SK-N-MC (cell line): ENCODE measurements around the gene SLC22A17.

Experiments
- EZH2 ChIP-seq: fragments of 200-600 bp; sonication (generic); IDR thresholded peaks from one replicate; pipeline ENCODE4 v1.6.1; 2017; ENCODE audit warnings: antibody characterized with exemption
- FOXP2 ChIP-seq: optimal IDR thresholded peaks from 2 replicates; pipeline ENCODE3; 2011; ENCODE audit warnings: mild to moderate bottlenecking, moderate library complexity; ENCODE audit not compliant: insufficient read depth; ENCODE audit errors: extremely low read length, control extremely low read depth
- POLR2AphosphoS5 ChIP-seq: IDR thresholded peaks from 2 replicates; pipeline ENCODE4 v1.6.1; 2012; ENCODE audit warnings: mild to moderate bottlenecking, low read depth, low read length, borderline replicate concordance

DNA sequence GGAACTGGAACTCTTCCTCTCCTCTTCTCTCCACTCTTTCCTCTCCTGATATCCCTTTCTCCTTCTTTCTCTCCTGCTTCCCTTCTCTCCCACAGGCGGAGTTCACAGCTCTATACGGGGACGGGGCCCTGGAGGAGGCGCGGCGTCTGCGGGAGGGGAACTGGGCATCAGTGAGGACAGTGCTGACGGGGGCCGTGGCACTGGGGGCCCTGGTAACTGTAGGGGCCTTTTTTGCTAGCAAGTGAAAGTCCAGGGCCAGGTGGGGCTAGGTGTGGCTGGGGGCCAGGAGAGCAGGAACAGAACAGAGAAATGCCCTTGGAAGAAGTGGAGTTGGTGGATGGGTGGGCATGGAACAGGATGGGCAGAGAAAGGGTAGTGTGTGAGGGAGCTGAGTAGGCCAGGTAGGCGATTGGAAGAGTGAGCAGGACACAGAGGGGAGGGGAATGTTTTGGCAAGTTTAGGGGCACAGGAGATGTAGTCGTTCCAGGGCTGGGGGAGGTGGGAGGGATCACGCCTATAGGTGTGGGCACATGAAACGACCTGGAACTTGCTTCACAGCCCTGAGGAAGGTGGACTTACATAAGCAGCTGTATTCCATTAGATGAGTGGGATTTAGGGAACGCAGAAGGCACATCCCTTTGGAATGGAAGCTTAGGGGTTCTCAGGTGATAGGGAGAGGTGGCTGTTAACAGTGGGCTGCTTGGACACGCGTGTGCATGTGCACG is 43.8 kb downstream of the SLC22A17 start:
- TF ChIP-seq EZH2: no peak
- no peak for TF ChIP-seq POLR2AphosphoS5
- no peak for TF ChIP-seq FOXP2
